Tongue (tissue), 2 donors: ENCODE measurements around the gene INPP4A. TPM values are rescaled to one million over a fixed set of nuclear protein-coding genes. Genes with fewer than 3 reads are reported as not detected.

Experiments
- DNase-seq: peaks from one replicate; pipeline ENCODE4 v3.0.0-alpha.2; 2015
- total RNA-seq: library from RNA; depleted of rRNA; stranded (reverse); fragments of >200 nt; gene quantifications from one replicate; pipeline ENCODE4 v1.2.3, GENCODE V29; 2014

The INPP4A gene
- total RNA-seq, 1 donor from 2014 or later: 26.1 TPM

DNA sequence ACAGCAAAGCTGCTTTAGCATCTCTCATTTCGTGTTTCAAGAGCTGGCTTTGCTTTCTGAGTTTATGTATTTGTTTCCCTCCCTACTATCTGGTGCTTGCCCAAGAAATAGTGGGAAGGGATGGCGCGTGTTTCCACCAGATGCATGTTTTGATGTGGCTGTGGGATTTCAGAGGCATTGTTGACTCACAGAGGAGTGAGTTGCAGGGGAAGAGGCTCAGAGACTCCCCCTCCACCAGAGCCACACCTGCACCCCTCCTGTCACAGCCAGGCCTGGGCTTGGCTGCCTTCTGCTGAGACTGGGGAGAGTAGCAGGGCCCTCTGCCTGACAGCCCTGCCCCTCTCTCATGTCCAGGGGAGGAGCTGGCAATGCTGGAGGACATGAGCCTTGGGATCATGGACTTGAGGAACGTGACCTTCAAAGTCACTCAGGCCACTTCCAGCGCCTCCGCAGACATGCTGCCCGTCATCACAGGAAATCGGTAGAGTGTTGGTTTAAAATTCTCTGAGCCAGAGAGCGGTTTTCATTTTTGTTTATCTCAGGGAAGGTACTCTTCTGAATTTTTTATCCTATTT is 120.7 kb downstream of the INPP4A start:
- DNase-seq: no peak

- no peak for DNase-seq
These were observed 121.3 kb downstream of the INPP4A start for GRCh38 chr2:98565941-98566340.

DNA sequence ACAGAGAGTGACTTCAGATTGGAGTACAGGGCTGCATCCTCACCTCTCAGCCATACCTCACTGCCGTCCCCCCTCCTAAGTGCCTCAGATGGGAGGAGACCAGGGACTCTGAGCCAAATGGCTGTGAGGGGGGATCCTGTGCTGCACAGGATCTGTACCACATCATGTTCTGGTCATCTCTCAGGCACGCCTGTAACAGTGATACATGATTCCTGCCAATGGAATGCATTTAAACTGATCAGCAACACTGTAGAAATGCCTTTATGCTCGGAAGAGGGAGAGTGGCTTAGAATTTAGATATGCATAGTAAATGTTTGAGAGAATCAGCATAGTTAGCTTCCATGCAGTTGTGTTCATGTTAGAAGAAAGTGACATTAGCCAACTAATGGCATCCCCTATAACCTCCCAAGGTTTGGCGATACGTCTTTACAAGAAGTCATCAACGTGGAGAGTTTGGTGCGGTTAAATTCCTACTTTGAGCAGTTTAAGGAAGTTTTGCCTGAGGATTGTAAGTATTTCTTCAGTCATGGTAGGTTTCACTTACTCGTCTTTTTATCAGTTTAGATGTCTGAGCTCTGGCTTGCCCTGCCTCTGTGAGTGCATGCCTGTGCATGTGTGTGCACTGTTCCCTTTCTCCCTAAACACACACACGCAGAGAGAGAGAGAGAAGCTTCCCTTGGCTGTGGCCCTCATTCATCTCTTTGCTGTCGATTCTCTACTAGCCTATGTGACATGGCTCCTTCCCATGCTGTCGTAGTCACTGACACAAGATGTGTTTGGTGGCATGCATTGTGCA is 123.7 kb downstream of the INPP4A start:
- DNase-seq: no peak

DNA sequence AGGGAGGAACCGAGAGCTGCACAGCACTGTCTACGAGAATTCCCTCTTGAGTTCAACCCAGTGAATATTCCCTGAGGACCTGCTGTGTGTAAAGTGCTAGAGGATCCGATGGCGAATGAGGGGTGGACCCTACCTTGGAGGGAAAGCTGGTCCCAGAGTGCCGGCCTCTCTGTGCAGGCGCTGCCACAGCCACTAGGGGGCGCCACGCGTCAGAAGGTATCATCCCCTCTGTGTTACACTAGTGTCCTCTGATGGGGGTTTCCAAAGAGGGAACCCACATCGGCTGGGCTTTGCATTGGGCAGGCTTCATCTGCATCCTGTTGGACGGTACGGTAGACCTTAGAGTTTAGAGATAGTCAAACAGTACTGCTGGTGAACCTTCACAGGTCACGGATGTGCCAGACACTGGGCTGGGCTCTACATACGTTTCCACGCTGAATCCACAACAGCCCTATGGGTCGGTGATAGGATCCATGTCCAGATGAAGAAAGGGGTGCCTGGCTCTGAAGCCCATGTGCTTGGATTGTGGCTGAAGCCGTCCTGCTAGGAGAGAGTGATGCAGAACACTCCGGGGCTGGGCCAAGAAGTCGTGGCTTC is 124.6 kb downstream of the INPP4A start:
- DNase-seq: no peak

DNA sequence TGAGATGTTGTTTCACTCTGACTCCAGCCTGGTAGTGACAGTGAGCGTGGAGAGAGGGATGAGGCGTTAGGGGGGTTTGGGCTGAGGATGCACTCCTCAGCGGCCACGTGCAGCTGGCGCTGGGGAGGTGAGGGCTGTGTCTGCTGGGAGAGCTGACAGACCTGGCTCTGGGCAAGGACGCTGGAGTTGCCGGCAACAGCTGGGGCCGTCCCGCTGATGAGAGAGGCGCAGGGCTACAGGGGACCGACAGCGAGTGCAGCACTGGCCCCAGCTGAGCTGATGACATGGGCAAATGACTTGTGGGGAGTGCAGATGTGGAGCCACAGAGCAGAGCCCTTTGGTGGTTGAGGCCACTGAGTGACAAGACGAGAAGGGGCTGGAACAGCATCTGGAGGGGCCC is 125.3 kb downstream of the INPP4A start:
- no peak for DNase-seq

DNA sequence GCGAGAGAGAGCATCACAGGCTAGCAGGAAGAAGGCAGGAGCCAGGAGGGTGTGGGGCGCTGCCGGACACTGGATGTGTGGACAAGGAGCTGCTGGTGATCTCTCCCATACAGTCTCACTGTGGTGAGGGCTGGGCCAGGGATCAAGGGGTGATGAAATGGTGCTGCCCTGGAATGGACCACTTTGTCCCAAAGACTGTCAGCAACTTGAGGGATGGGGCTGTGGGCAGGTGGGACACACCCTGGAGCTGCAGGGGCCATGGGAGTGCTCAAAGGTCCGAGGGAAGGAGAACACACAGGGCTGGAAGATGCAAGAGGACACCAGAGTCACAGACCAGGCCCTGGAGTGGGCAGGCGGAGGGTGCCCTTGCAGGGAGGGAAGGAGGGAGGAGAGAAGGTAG is 125.7 kb downstream of the INPP4A start:
- no peak for DNase-seq

DNA sequence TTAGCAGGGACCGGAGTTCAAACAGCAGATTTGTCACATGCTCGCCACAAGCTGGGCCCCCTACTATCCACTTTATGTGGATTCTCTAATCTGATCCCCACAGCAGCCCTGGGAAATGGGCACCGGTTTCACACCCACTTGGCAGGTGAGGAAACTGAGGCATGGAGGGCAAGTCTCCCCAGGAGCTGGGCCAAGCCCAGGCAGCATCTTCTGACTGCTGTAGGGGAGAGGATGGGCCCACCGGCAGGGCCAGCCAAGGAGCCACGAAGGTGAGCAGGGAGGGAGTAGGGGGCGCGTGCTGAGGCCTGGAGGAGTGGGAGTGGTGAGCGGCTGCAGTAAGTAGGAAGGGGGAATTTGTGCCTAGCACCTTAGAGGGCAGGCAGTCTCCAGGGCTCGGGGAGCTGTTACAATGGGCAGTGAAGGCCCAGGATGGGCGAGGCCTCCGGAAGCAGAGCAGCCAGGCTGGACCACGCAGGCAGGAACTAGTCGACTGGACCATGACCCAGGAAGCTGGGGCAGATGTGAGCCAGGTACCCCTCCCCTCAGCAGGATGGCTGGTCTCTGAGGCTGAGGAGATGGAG is 126.6 kb downstream of the INPP4A start:
- DNase-seq: no peak

DNA sequence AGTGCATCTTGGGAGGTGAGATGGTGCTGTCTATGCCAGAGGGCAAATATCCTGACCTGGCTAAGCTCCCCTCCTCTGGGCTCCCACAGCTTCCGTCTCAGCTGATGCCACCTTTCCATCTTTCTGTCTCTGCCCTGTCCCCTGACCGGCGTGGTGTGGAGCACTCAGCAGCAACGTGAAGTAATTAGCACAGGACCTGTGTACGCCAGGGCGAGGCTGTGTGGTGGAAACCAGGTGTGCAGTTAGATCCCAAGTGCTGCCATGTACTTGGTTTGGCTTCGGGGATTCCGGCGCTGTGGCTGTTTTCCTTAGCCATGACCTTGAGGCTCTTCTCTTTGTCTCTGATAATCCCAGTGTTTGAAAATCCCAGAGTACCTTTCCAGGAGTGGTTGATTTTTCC is 127.1 kb downstream of the INPP4A start:
- no peak for DNase-seq

DNA sequence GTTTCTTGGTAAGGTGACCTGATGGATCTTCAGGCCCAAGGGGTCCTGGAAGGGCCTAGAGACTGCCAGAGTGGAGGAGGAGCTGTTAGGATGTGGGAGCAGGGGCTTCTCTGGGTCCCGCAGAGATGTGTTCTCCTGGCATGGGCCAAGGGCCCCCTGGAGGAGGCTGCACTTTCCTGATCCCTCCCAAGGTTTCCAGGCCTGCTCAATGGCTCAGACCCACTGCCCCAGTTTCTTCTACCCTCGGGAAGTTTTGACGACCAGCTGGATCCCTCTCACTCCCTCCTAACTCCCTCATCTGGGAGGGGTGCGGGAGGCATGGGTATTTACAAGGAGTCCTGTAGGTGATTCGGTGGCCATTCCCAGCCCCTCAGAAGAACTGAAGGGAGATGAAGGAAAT is 127.6 kb downstream of the INPP4A start:
- DNase-seq: no peak

- no peak for DNase-seq
These were observed 128.0 kb downstream of the INPP4A start for GRCh38 chr2:98572676-98573075.

GRCh38 chr2:98573426-98573825 is 128.8 kb downstream of the INPP4A start:
- no peak for DNase-seq

GRCh38 chr2:98576666-98577312 is 132.1 kb downstream of the INPP4A start:
- no peak for DNase-seq

DNA sequence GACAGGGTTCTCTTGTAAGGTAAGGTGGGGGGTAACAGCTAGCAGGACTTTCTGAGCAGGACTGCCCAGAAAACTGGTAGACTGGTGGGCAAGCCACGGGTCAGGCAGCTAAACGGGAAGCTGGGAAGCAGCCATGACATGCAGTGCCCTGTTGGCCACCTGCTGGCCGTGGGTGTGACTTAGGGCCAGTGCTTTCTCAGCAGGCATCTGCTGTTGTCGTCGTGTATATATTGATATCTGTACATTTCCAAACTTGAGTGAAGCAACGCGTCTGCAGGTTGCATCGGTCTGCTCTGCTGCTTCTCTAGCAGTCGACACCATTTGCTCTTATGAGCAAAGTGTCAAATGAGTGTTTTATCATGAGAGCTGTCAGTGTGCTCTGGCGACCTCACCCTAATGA is 132.7 kb downstream of the INPP4A start:
- no peak for DNase-seq

DNA sequence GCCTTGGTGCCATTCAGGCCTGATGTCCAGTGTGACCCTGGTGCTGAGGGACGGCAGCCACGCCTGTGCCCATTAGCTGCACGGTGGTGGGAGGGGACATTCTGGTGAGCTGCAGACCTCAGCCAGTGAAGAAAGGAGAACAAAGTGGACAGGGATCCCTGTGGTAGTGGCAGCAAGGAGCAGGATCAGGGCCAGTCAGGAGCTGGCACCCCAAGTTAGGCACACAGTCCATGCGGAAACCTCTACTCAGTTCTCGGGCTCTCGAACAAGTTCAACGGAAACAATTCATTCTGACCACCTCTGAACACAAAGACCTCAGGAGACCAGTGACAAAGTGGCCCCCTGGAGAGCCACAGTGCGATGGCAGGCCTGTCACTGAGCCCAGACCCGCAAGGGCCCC is 133.6 kb downstream of the INPP4A start:
- DNase-seq: no peak

DNA sequence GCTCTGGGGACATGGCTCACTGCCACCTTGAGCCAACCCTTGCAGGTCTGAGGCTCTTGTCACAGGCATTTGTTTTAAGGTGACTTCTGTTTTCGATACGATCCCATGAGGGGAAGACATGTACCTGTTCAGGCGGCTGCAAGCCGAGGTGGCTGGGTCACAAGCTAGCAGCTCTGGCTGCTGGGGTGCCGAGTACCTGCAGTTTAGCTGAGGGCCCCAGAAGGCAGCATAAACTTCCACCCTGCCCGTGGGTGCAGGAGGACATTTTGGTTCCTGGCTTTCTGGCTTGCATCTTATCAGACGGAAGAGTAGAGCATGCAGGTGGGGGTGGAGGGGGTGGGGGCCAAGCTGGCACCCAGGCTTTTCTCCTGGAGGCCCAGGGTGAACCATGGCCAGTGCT is 135.3 kb downstream of the INPP4A start:
- no peak for DNase-seq

- DNase-seq: no peak
These were observed 136.1 kb downstream of the INPP4A start for GRCh38 chr2:98580656-98581284.

- DNase-seq: no peak
These were observed 137.9 kb downstream of the INPP4A start for GRCh38 chr2:98582523-98582922.

- no peak for DNase-seq
These were observed 138.6 kb downstream of the INPP4A start for GRCh38 chr2:98583276-98583675.

- no peak for DNase-seq
These were observed 139.4 kb downstream of the INPP4A start for GRCh38 chr2:98583816-98584618.

DNA sequence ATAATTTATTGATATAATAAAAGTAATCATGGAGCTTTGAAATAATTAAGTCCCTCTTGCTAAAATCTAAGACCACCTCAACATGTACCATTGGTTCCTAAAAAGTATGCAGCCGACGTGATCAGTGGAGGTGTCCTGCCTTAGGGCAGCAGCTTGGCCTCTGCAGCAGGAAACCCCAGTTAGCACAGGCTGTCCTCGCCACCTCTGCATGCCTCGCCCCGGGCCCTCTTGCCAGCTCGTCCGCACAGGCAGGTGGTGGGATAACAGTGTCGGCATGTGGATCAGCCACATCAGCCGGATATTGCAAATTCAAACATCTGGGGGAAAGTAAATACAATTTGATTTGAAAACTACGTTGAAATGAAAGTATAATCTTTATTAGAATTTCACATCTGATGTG is 140.7 kb downstream of the INPP4A start:
- DNase-seq: no peak

DNA sequence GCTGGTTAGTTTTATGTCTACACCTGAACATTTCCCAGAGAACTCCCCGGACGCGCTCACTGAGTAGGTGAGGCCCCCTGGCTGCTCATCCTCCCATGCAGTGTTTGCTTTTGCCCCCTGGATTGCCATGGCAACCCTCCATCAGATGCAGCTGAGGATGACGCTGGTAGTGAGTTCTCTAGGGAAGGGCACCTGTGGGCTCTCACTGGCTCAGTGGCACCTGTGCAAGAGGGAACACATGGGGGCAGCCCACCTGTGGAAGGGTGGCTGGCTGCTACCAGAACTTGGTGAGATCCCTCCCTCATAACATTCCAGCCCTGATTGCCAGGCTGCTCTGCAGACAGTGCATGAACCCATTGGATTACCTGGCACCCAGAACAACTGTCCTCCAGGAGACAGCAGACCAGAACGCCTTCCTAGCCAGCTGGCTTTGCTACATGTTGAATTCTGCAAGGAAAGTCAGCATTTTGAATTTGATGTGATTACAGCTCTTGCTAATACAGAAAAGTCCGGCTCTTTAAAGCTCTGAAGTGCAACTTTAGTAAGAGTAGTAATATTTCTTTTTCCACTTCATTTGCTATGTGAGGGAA is 142.0 kb downstream of the INPP4A start:
- DNase-seq: no peak
